DOHH2 (cell line): ENCODE data around the gene AK1.

Source experiments
- H3F3A ChIP-seq: fragments of 200-600 bp; sonication (generic), shearing (Covaris generic); 2 replicates; pipeline ENCODE4 v1.6.0; 2016; ENCODE audit warnings: antibody characterized with exemption, mild to moderate bottlenecking; ENCODE audit not compliant: control insufficient read depth, insufficient read depth
- H3K27ac ChIP-seq: fragments of 200-600 bp; sonication (generic); 2 replicates; pipeline ENCODE4 v1.5.1; 2014; ENCODE audit warnings: low read depth, mild to moderate bottlenecking, low read length, moderate library complexity
- H3K27me3 ChIP-seq: fragments of 200-600 bp; sonication (generic); 2 replicates; pipeline ENCODE4 v1.6.1; 2014; ENCODE audit warnings: mild to moderate bottlenecking, low read length, mixed read lengths; ENCODE audit not compliant: control insufficient read depth
- H3K36me3 ChIP-seq: fragments of 200-600 bp; sonication (generic); 2 replicates; pipeline ENCODE4 v1.6.1; 2014; ENCODE audit warnings: mild to moderate bottlenecking, low read length, moderate library complexity, mixed read lengths; ENCODE audit not compliant: control insufficient read depth
- H3K4me1 ChIP-seq: fragments of 200-600 bp; sonication (generic); 2 replicates; pipeline ENCODE4 v1.6.1; 2014; ENCODE audit warnings: mild to moderate bottlenecking, low read length, mixed read lengths; ENCODE audit not compliant: control insufficient read depth
- H3K4me2 ChIP-seq: fragments of 200-600 bp; sonication (generic); 2 replicates; pipeline ENCODE4 v1.6.0; 2014; ENCODE audit warnings: mild to moderate bottlenecking, low read length, moderate library complexity
- H3K4me3 ChIP-seq: fragments of 200-600 bp; sonication (generic); 2 replicates; pipeline ENCODE4 v1.5.1; 2014; ENCODE audit warnings: mild to moderate bottlenecking, low read length, mixed read lengths
- H3K79me2 ChIP-seq: fragments of 200-600 bp; sonication (generic); 2 replicates; pipeline ENCODE4 v1.6.1; 2014; ENCODE audit warnings: mild to moderate bottlenecking, low read length, mixed read lengths; ENCODE audit not compliant: control insufficient read depth
- H3K9me2 ChIP-seq: fragments of 200-600 bp; sonication (generic); replicated peaks from 2 replicates; pipeline ENCODE4 v1.6.1; 2014; ENCODE audit warnings: mild to moderate bottlenecking, low read length, mixed read lengths; ENCODE audit not compliant: control insufficient read depth
- H3K9me3 ChIP-seq: fragments of 200-600 bp; sonication (generic); 2 replicates; pipeline ENCODE4 v1.6.1; 2014; ENCODE audit warnings: antibody characterized with exemption, low read length, mixed read lengths; ENCODE audit not compliant: control insufficient read depth, insufficient read depth
- H4K20me1 ChIP-seq: fragments of 200-600 bp; sonication (generic); 2 replicates; pipeline ENCODE4 v1.6.0; 2014; ENCODE audit warnings: low read depth, mild to moderate bottlenecking, antibody characterized with exemption, low read length, moderate library complexity; ENCODE audit not compliant: control insufficient read depth, insufficient read depth
- EZH2phosphoT487 ChIP-seq: fragments of 200-600 bp; sonication (generic); IDR thresholded peaks from 2 replicates; pipeline ENCODE4 v1.6.1; 2017; ENCODE audit warnings: borderline replicate concordance, mild to moderate bottlenecking, antibody characterized with exemption, low read length, moderate library complexity, mixed read lengths
- TF ChIP-seq, protein P1 (sequence below): fragments of 200-600 bp; sonication (generic); IDR thresholded peaks from one replicate; pipeline ENCODE4 v1.5.1; 2014; ENCODE audit warnings: antibody characterized with exemption, mild to moderate bottlenecking, low read depth, low read length; ENCODE audit not compliant: poor library complexity, severe bottlenecking

AK1 gene

DNA sequence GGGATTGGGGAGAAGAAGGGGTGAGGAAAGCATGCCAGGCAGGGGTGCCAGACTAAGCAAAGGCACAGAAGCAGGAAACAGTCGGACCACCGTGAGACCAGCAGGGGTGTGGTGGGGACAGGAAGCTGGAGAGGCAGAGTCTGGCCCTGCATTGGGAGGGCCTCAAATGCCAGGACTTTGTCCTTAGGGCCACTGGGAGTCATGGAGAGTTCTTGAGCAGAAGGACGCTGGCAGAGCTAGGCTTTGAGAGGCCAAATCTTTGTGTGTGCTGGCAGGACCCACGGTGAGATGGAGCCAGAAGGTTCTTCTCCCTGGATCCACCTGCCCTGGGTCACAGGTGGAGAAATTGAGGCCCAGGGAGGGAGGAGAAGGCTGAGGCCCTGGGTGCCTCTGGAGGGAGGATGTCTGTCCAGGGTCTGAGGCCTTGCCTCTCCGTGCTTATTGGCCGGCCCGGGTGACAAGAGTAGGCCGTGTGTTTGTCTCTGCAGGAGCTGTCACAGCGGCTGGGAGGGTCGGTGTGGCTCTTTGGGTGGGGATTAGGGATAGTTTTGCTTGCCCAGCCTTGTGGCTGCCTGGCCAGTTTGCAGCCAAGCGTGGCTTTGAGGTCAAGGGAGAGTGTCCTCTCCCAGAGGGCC, 21.3 kb downstream of the AK1 start:
- no peak overlapping the region for H3K4me3 ChIP-seq
- no peaks in the 10 kb centered on the region for H3K79me2 ChIP-seq
- H3K36me3 ChIP-seq: no peaks in the 10 kb centered on the region
- no peaks in the 10 kb centered on the region for H3K9me2 ChIP-seq
- H3K27ac ChIP-seq: no peak overlapping the region
- H4K20me1 ChIP-seq: no peaks in the 10 kb centered on the region
- no peaks in the 10 kb centered on the region for H3F3A ChIP-seq
- peaks cover 6% of the 10 kb centered on the region; the same call in 1 of the 2 replicates for H3K27me3 ChIP-seq
- no peaks in the 10 kb centered on the region for H3K9me3 ChIP-seq
- no peak overlapping the region for H3K4me2 ChIP-seq
- peaks cover 2% of the 10 kb centered on the region for H3K4me1 ChIP-seq
- TF ChIP-seq, protein P1, sequence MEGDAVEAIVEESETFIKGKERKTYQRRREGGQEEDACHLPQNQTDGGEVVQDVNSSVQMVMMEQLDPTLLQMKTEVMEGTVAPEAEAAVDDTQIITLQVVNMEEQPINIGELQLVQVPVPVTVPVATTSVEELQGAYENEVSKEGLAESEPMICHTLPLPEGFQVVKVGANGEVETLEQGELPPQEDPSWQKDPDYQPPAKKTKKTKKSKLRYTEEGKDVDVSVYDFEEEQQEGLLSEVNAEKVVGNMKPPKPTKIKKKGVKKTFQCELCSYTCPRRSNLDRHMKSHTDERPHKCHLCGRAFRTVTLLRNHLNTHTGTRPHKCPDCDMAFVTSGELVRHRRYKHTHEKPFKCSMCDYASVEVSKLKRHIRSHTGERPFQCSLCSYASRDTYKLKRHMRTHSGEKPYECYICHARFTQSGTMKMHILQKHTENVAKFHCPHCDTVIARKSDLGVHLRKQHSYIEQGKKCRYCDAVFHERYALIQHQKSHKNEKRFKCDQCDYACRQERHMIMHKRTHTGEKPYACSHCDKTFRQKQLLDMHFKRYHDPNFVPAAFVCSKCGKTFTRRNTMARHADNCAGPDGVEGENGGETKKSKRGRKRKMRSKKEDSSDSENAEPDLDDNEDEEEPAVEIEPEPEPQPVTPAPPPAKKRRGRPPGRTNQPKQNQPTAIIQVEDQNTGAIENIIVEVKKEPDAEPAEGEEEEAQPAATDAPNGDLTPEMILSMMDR: no peak
- TF ChIP-seq EZH2phosphoT487: no peak

DNA sequence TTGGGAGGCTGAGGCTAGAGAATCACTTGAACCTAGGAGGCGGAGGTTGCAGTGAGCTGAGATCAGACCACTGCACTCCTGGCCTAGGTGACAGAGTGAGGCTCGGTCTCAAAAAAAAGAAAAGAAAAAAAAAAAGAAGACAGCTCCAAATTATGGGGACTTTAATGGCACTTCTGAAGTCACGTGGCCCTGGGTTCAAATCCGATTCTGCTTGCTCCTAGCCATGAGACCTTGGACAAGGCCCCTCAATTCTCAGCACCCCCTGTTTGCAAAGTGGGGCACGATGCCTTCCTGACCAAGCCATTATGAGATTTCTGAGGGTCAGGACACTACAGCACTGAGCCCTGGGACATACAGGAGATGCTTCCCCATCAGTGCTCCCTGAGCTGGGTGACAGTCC, 22.0 kb downstream of the AK1 start:
- Histone ChIP-seq H3K27me3 (peaks cover 6% of the 10 kb centered on the region; the same call in 1 of the 2 replicates), H3K9me2 (no peaks in the 10 kb centered on the region), H3K4me1 (no peaks in the 10 kb centered on the region; the same call in 1 of the 2 replicates), H4K20me1 (no peaks in the 10 kb centered on the region), H3K27ac (no peak overlapping the region), H3K36me3 (no peaks in the 10 kb centered on the region), H3K4me2 (no peak overlapping the region), H3F3A (no peaks in the 10 kb centered on the region), H3K4me3 (no peak overlapping the region), H3K9me3 (no peaks in the 10 kb centered on the region), H3K79me2 (no peaks in the 10 kb centered on the region)
- TF ChIP-seq, protein P1: no peak
- TF ChIP-seq EZH2phosphoT487: no peak

DNA sequence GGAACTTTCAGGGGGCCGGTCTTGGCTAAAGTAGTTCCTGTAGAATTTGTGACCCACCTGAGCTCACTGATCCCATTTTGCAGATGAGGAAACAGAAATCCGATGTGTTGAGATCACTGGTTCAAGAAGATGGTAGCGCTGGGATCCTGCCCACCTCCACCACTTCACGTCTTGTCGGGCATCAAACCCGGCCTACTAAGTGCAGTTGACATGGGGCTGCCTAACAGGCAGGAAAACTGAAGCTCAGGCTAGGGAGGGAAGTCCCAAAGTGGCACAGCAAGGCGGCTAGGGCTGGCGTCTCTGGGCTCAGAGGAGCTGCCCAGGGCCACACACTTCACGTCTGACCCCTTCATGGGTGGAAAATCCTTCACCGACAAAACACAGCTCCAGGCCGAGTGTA, 22.5 kb downstream of the AK1 start:
- Histone ChIP-seq H3K27me3 (peaks cover 6% of the 10 kb centered on the region; the same call in 1 of the 2 replicates), H3K4me2 (no peak overlapping the region), H3K36me3 (no peaks in the 10 kb centered on the region), H4K20me1 (no peaks in the 10 kb centered on the region), H3K4me1 (no peaks in the 10 kb centered on the region; the same call in 1 of the 2 replicates), H3K79me2 (no peaks in the 10 kb centered on the region), H3K4me3 (no peak overlapping the region), H3F3A (no peaks in the 10 kb centered on the region), H3K27ac (no peak overlapping the region), H3K9me3 (peaks cover under 1% of the 10 kb centered on the region; the same call in 1 of the 2 replicates), H3K9me2 (no peaks in the 10 kb centered on the region)
- no peak for TF ChIP-seq EZH2phosphoT487
- TF ChIP-seq, protein P1: no peak
